ENCODE data around the gene DHRS1.
A peak's percentile ranks its signal among the peaks of the same experiment; 100 is the strongest.

The DHRS1 gene

GRCh38 chr14:24260026-24260779 lies 39.4 kb downstream of the DHRS1 start:
- no peak for DNase-seq (ENCODE audit: low read depth)
- TF ChIP-seq, protein P1, sequence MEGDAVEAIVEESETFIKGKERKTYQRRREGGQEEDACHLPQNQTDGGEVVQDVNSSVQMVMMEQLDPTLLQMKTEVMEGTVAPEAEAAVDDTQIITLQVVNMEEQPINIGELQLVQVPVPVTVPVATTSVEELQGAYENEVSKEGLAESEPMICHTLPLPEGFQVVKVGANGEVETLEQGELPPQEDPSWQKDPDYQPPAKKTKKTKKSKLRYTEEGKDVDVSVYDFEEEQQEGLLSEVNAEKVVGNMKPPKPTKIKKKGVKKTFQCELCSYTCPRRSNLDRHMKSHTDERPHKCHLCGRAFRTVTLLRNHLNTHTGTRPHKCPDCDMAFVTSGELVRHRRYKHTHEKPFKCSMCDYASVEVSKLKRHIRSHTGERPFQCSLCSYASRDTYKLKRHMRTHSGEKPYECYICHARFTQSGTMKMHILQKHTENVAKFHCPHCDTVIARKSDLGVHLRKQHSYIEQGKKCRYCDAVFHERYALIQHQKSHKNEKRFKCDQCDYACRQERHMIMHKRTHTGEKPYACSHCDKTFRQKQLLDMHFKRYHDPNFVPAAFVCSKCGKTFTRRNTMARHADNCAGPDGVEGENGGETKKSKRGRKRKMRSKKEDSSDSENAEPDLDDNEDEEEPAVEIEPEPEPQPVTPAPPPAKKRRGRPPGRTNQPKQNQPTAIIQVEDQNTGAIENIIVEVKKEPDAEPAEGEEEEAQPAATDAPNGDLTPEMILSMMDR (IDR thresholded peaks at IDR 0.05; ENCODE audit: insufficient read depth, low read depth, low read length, missing control alignments), result no peak
- H3K4me3 ChIP-seq (ENCODE audit: low read length), result peak overlapping the region; percentile 55

- TF ChIP-seq, protein P1 (IDR thresholded peaks at IDR 0.05; ENCODE audit: insufficient read depth, low read depth, low read length, missing control alignments), result no peak
- H3K4me3 ChIP-seq (ENCODE audit: low read length), result peak overlapping the region; percentile 55
- DNase-seq (ENCODE audit: low read depth), result peak; percentile 46
Observed at GRCh38 chr14:24259282-24260025, 40.1 kb downstream of the DHRS1 start.

DNA sequence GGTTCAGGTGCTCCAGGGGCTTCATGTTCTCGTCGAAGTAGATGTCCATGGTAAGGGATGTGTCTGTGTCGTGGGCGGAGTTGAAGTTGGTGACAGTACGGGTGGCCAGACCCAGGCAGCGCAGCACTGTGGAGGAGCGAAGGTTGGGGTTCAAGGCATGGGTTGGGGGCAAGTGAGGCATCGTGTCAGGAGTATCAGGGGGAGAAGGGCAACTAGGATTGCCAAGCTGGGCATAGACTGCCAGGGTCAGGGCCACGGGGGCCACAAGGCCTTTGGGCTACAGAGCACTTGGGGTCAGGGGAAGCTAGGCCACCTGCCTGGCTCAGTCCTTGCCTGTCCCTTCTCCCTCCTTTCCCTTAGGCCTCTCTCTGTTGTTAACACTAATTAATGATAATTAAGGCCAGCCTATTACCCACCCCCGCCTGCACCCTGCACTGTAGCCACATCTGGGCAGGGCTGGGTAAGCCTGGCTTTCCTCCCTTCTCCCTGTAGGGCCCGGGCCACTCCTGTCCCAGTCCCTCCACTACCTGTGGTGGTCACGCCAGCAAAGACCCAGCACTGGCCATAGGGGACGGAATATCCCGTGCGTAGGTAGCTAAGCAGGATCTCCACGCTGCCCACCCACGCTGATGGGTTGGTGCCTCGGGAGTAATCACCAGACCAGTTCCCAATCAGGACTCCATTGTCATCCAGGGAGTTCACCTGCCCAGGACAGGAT lies 40.9 kb downstream of the DHRS1 start:
- no peak for DNase-seq (ENCODE audit: low read depth)
- TF ChIP-seq, protein P1 (IDR thresholded peaks at IDR 0.05; ENCODE audit: insufficient read depth, low read depth, low read length, missing control alignments), result no peak

DNA sequence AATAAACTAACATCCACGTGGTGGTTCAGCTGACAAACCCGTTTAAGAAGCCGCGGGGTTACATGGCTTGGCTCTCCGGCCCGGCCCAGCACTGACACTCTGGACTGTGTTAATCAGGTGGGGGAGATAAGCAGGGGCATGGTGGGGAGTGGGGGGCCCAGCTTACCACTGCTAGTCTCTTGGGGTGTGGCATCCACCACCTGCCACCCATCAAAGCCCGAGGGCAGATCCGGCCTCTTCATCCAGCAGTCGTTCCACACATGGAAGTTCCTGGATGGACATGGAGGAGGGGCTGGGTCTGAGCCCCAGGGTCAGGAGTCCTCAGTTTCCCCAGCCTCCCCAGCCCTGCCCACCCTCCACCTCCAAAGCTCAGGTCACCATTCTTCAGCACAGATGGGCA lies 41.5 kb downstream of the DHRS1 start:
- no peak overlapping the region for H3K4me3 ChIP-seq (ENCODE audit: low read length)
- no peak for DNase-seq (ENCODE audit: low read depth)
- TF ChIP-seq, protein P1 (IDR thresholded peaks at IDR 0.05; ENCODE audit: insufficient read depth, low read depth, low read length, missing control alignments), result no peak

More for the DNA sequence above, 40.9 kb downstream of the DHRS1 start:
- no peak overlapping the region for H3K4me3 ChIP-seq (ENCODE audit: low read length)

DNA sequence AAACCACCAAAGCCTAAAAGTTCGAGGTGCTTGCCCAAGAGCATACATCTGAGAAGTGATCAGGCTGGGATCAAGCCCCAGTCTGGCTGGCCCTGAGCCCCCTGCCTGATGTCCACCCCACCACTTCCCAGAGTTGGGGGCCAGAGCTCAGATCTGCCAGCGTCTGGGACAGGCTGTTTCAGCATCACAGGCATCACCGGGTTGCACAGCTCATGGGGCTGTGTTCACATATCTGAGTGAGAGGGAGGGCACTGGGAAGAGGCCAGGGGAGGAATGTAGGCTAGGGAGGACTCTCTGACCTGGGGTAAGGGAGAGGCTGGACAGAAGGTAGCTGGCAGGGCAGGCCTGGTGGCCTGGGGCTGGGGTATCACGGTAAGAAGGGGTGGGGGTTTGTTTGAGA lies 42.6 kb downstream of the DHRS1 start:
- DNase-seq (ENCODE audit: low read depth), result no peak
- no peak overlapping the region for H3K4me3 ChIP-seq (ENCODE audit: low read length)
- TF ChIP-seq, protein P1 (IDR thresholded peaks at IDR 0.05; ENCODE audit: insufficient read depth, low read depth, low read length, missing control alignments), result no peak

GRCh38 chr14:24255931-24256711 lies 43.5 kb downstream of the DHRS1 start:
- no peak for DNase-seq (ENCODE audit: low read depth)
- TF ChIP-seq, protein P1 (IDR thresholded peaks at IDR 0.05; ENCODE audit: insufficient read depth, low read depth, low read length, missing control alignments), result no peak
- H3K4me3 ChIP-seq (ENCODE audit: low read length), result no peak overlapping the region
